Fibroblast of skin of back (primary cell): Measurements from ENCODE around the gene CERKL.

Source experiments
- DNase-seq: peaks from one replicate; pipeline ENCODE4 v3.0.0-alpha.2; 2013

The CERKL gene

GRCh38 chr2:181623159-181623558 lies 33.7 kb downstream of the CERKL start:
- DNase-seq = no peak

GRCh38 chr2:181621779-181622490 lies 35.0 kb downstream of the CERKL start:
- no peak for DNase-seq

- no peak for DNase-seq
These were observed 37.4 kb downstream of the CERKL start for GRCh38 chr2:181619516-181619915.

DNA sequence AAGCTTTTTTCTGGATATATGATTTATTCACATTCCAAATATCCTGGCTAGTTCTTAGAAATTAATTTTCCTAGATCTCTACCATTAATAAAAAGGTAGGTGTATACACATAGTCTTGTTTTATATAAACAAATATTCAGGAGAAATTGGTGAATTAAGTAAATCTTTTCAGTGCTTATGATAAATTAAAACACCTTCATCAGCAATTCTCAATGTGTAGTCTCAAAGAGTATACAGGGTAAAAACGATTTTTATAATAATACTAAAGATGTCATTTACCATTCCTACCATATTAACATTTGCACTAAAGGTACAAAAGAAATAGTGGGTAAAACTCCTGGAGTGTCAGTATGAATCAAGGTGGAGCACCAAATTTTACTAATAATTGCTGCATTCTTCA lies 40.2 kb downstream of the CERKL start:
- no peak for DNase-seq

DNA sequence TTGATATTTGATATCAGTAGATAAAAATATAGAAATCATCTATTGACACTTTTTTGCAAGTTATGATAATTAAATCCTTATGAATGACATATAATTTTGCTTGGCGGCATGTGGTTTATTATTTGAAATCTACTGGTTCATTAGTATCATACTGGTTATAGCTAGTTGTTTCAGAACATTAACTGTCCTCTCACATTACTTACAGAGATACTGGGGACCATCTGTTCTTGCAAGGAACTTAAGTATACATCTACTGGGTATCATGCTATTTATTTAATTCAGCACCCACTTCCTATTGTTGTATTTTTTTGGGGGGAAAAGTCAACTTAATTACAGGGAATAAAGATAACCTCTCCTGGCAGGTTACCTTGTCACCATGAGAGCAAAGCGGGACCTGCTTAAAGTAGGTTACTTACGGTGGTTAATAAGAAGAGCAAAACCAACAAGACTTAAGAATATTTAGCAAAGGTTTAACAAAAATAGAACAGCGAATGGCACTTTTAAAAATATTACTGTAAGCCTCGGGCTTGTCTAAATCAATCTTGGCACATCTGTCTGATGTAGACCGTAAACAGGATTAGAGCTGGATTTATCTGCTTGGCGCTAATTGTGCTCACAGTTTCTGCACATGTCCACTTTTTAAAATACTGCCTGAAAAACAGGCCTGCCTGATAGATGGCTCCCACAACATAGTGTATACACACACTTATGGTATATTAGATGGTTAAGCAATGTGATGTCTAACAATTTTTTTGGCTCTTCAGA lies 41.8 kb downstream of the CERKL start:
- no peak for DNase-seq

GRCh38 chr2:181613241-181613640 lies 43.7 kb downstream of the CERKL start:
- DNase-seq = no peak

DNA sequence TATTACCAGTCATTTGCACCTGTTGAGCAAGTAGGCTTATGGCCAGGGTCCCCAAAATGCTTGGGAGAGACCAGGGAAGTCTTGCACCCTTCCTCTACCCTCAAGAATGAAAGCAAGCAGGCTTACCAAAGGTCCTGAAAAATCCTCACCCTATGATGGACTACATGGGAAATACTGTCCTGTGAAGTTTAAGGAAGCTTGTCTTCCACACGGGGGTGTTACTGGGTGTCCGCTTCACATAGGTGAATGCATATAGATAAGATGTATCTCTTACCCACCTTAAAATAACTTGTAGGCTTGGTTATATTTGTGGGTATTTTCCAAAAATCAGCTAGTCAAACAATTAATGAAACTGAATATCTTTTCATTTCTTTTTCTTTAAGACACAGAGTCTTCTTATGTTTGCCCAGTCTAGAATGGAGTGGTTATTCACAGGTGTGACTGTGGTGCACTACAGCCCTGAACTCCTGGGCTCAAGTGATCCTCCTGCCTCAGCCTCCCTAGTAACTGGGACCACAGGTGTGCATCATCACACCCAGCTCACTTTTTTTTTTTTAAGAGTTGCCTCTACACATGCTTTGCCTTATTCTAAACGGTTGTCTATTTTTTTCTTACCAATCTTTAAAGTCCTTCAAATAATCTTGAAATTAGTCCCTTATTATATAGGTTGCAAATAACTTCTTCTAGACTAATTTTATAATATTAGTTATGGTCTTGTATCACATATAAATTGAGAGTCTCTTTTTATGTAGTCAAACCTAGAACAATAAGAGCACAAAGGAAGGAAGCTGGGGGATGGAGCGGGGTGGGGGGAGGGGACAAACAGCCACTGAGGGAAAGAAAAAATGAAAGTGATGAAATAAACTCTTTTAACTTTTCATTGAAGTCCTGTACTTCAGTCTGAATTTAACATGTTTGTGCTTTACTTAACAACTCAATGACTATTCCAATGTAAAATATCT lies 49.0 kb downstream of the CERKL start:
- no peak for DNase-seq

DNA sequence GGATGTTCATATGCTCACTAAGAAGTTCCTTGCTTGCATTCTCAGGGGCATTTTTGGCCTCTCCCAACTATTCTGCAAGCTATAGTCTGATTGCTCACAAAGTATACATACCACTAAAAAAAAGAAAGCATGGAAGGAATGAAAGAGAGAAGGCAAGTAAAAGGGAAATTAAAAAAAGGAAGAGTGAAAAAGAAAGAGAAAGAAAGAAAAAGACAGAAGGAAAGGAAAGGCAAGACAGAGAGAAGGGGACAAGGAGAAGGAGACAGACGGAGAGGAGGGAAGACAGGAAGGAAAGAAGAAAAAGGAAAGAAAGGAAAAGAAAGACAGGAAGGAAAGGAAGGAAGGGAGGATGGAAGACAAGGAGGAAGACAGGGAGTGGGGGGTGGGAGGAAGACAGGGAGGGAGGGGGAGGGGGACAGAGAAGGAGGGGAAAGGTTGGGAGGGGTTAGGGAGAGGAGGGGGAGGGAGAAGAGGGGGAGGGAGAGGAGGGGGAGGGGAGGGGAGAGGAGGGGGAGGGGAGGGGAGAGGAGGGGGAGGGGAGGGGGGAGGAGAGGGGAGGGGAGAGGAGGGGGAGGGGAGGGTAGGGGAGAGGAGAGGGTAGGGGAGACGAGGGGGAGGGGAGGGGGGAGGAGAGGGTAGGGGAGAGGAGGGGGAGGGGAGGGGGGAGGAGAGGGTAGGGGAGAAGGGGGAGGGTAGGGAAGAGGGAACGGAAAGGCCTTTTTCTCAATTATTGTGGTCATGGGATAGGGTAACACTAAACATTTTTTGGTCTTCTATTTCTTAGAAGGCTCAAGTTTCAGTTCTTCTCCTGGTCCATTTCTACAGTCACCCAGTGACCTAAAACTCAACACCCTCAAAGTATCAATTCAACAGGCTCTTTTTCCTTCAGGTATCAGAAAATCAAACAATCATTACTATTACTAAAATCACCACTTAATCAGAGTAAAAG lies 50.7 kb downstream of the CERKL start:
- DNase-seq = no peak

DNA sequence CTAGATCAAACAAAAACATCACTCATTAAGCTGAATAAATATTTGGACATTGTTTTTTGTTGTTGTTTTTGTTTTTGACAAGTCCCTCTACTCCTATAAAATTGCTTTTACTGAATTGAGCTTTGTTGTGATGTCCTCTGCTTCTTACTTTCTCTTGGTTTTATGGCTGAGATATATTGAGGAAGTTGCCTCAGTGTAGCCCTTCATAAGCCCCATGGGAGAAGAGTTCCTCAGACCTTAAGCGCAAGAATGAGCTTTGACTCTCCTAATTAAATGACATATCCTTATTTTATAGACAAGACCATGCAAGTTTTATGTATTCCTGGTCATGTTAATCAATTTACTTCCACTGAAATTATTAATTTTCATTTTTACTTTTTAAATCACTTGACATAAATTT lies 54.9 kb downstream of the CERKL start:
- no peak for DNase-seq

GRCh38 chr2:181596556-181596955 lies 60.3 kb downstream of the CERKL start:
- DNase-seq = no peak

DNA sequence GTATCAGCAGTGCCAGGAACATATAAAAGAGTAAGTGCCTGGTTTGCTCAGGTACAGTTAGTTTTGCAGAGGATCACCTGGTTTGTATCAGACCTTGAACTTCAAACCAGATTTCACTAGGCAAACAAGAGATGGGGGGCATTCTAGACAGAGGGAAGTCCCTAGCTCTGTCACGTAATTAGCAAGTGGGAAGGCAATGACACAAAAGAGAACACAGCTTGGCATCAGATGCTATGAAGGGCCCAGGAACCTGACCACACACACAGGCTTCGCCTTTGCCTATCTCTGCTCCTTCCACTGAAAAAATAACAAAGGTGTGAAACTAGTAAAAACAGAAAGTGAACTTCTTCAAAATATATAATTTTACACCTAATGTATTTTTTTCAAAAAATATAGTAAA lies 62.6 kb downstream of the CERKL start:
- DNase-seq = no peak

- DNase-seq = no peak
These were observed 67.1 kb downstream of the CERKL start for GRCh38 chr2:181589779-181590178.

DNA sequence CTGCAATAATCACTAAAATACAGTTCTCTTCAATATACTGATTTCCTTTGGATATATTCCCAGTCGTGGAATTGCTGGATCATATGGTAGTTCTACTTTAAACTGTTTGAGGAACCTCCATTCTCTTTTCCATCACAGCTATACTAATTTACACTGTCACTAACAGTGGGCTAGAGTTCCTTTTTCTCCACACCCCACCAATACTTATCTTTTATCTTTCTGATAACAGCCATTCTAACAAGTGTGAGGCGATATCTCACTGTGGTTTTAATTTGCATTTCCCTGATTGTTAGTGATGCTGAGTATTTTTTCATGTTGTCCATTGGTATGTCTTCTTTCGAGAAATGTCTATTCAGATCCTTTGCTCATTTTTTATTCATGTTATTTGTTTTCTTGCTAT lies 68.4 kb downstream of the CERKL start:
- no peak for DNase-seq

- DNase-seq = no peak
These were observed 70.3 kb downstream of the CERKL start for GRCh38 chr2:181586569-181587081.

DNA sequence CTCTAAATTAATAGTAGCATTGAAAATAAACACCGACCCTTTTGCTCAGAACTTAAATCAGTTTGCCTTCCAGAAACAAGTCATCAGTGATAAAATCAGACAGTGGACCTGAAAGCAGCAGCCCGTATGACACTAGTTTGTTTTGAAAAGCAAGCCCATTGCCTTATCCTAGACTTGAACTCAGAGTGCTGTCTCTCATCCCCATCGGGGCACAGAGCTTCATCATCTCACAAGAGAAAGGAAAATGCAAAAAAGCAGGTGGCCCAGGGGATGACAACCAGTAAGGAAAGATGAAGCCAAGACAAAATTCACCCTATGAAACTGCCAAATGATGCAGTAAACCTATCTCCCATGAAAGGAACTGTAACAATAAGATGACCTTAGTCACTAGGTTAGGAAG lies 71.2 kb downstream of the CERKL start:
- DNase-seq = no peak

- DNase-seq = no peak
These were observed 75.4 kb downstream of the CERKL start for GRCh38 chr2:181581534-181581933.

DNA sequence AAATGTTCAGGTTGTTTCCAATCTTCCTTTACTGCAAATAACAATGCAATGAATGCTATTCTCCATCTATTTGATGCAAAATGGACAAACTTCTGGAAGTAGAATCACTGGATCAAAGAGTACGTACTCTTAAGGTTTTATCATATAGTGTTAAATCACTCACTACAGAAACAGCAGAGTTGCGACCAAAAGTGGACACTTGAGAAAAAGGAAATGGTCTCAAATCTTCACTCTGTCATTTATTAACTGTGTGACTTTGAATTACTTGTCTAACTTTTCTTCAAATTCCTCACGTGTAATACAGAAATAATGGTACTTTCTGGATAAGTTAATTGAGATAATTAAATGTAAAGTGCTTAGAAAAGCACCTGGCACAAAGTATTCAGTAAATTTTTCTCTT lies 78.1 kb downstream of the CERKL start:
- no peak for DNase-seq

DNA sequence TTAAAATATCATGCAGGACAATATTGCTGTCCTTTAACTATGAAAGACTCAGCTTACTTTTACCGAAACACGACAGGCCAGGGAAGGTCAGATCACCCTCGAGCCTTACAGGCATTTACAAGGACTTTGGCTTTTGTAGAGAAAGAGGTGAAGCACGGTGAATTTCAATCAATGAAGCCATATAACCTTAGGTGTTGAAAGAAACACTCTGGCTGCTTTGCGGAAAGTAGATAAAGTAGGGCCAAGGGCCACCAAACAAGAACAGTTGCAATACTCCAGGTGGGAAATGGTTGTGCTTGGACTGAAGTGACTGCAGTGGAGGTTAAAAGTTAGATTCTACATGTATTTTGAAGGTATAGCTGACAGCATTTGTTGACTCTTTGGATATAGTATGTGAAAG lies 80.5 kb downstream of the CERKL start:
- no peak for DNase-seq

DNA sequence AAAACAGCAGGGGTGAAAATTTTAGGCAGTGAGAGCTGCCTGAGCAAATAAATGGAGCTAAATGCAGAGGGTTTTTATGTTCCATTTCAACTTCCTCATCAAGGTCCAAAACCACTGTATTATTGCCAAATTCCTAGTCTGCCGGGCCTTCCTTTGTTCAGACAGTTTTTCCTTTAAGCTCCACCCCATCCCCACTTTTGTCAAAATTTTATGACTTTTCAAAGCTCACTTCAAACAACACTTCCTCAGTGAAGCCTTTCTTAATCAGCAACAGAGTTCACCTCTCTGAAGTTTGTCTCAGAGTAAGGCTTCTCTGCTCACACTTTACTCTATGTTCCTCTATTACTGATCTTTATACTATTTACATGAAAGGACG lies 81.3 kb downstream of the CERKL start:
- no peak for DNase-seq

GRCh38 chr2:181575024-181575649 lies 81.8 kb downstream of the CERKL start:
- no peak for DNase-seq

DNA sequence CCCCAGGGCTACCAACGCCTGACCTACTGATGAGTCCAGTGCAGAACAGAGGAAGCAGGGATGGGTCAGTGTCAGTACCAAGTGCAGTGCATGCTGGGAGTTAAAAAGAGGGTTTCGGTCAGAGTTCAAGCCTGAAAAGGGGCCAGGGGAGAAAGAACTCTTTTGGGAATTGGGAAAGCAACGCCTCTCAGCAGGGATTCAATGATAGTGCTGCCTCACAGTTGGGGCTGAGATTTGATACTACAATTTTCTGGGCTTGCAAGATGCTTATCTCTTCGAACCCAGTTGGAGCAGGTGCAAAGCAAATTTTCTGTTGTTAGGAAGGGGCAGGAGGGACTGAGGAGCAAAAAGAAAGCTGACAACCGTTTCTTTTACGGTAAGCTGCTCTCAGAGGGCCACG lies 82.6 kb downstream of the CERKL start:
- DNase-seq = no peak
